Left ventricle myocardium superior (tissue), 1 donor: ENCODE results near the gene ALPP. TPM values are rescaled to one million over a fixed set of nuclear protein-coding genes. Genes with fewer than 3 reads are reported as not detected.
"Not testable (repeated sequence)": the region's sequence is repeated elsewhere in the genome, so short reads cannot be mapped to it uniquely, and the experiment has no call there.

Source experiments
- ATAC-seq: fragments of 200-7000 bp; cut with Tn5 transposase; one replicate; pipeline ENCODE4 v1.9.1; 2020; ENCODE audit warnings: mild to moderate bottlenecking, moderate library complexity
- DNase-seq: peaks from one replicate; pipeline ENCODE4 v3.0.0-alpha.2; 2020
- intact Hi-C: fragments of 100-400 bp; cut with micrococcal nuclease; formaldehyde crosslinking; loops from one replicate; pipeline ENCODE4 v1.11.0; 2022
- long read RNA-seq: library from polyadenylated mRNA; unstranded; transcript quantifications from one replicate; pipeline ENCODE4 v2.0.0, GENCODE V29; 2021
- total RNA-seq: library from RNA; stranded (reverse); fragmentation: NEBNext Ultra II Directional; extraction: Animal tissue kit (Norgen Biotek cat#: 25700); gene quantifications from one replicate; pipeline ENCODE4 v1.2.1, GENCODE V29; 2021
- donor health status: DM: no; HTN: yes; CAD: no; lungs with severe emphysema.

The ALPP gene
- not detected for total RNA-seq
- long read RNA-seq = 0 reads

GRCh38 chr2:232378735-232379151, at the start of gene ALPP:
ALPP (plus strand) TSS chr2:232378751; CDS start chr2:232378803, 52 bp downstream.
- intact Hi-C loops, ATAC-seq, DNase-seq: not testable (repeated sequence)

GRCh38 chr2:232329716-232330067, 48.9 kb upstream of the ALPP start:
- intact Hi-C loops = loop anchor here (10.0 kb wide), 1 partner anchor 405 kb away; the partner anchor contains the start of gene NPPC
- ATAC-seq (no peak), DNase-seq (peak; percentile 18)

GRCh38 chr2:232330068-232330999, 48.2 kb upstream of the ALPP start:
- ATAC-seq = no peak
- peak; percentile 19 for DNase-seq
- intact Hi-C loops = no loop called here

- DNase-seq (peak; percentile 82), ATAC-seq (peak; percentile 69)
- intact Hi-C loops = not testable (repeated sequence)
Observed at GRCh38 chr2:232331061-232331460, 47.5 kb upstream of the ALPP start.

- intact Hi-C loops = not testable (repeated sequence)
- DNase-seq = peak; percentile 64
- peak; percentile 59 for ATAC-seq
Observed at GRCh38 chr2:232331641-232332040, 46.9 kb upstream of the ALPP start.

GRCh38 chr2:232332244-232332939, 46.2 kb upstream of the ALPP start:
- intact Hi-C loops = not testable (repeated sequence)
- DNase-seq (peak; percentile 17), ATAC-seq (peak; percentile 17)

- no peak for ATAC-seq
Observed at GRCh38 chr2:232332940-232333259, 45.7 kb upstream of the ALPP start.

GRCh38 chr2:232333361-232334135, 45.0 kb upstream of the ALPP start:
- DNase-seq (peak; percentile 26), ATAC-seq (no peak)

More at GRCh38 chr2:232332940-232333259, 45.7 kb upstream of the ALPP start:
- DNase-seq = no peak
- intact Hi-C loops = no loop called here

GRCh38 chr2:232334136-232334884, 44.2 kb upstream of the ALPP start:
- DNase-seq = peak; percentile 27
- intact Hi-C loops, ATAC-seq: not testable (repeated sequence)

More at GRCh38 chr2:232333361-232334135, 45.0 kb upstream of the ALPP start:
- intact Hi-C loops = no loop called here

- ATAC-seq, DNase-seq, intact Hi-C loops: not testable (repeated sequence)
Observed at GRCh38 chr2:232334885-232335205, 43.7 kb upstream of the ALPP start.

GRCh38 chr2:232335206-232335858, 43.2 kb upstream of the ALPP start:
- intact Hi-C loops, ATAC-seq: not testable (repeated sequence)
- peak; percentile 26 for DNase-seq

GRCh38 chr2:232335859-232336215, 42.7 kb upstream of the ALPP start:
- intact Hi-C loops = no loop called here
- DNase-seq = no peak
- ATAC-seq = no peak

- intact Hi-C loops = no loop called here
- ATAC-seq (no peak), DNase-seq (peak; percentile 14)
Observed at GRCh38 chr2:232336241-232336736, 42.3 kb upstream of the ALPP start.

GRCh38 chr2:232336981-232337720, 41.4 kb upstream of the ALPP start:
- ATAC-seq (no peak), DNase-seq (peak; percentile 5)
- intact Hi-C loops = no loop called here

- ATAC-seq, intact Hi-C loops: not testable (repeated sequence)
- peak; percentile 18 for DNase-seq
Observed at GRCh38 chr2:232338094-232338758, 40.3 kb upstream of the ALPP start.

GRCh38 chr2:232338759-232339106, 39.8 kb upstream of the ALPP start:
- intact Hi-C loops = no loop called here
- ATAC-seq (no peak), DNase-seq (peak; percentile 15)
